Mucosa of stomach (tissue), 1 donor: Measurements from ENCODE around the gene EVC.

Experiments used
- H3K27me3 ChIP-seq: one replicate; pipeline ENCODE4 v1.7.0; 2013; ENCODE audit warnings: mild to moderate bottlenecking, low read length; ENCODE audit not compliant: control insufficient read depth, insufficient read depth
- H3K36me3 ChIP-seq: one replicate; pipeline ENCODE4 v1.7.0; 2013; ENCODE audit warnings: low read length; ENCODE audit not compliant: control insufficient read depth, insufficient read depth
- H3K4me1 ChIP-seq: one replicate; pipeline ENCODE4 v1.7.0; 2013; ENCODE audit warnings: mild to moderate bottlenecking, low read length; ENCODE audit not compliant: control insufficient read depth, insufficient read depth
- H3K4me3 ChIP-seq: one replicate; pipeline ENCODE4 v1.7.0; 2013; ENCODE audit warnings: low read length
- H3K9ac ChIP-seq: one replicate; pipeline ENCODE4 v1.7.0; 2013; ENCODE audit warnings: mild to moderate bottlenecking, low read length, moderate library complexity
- H3K9me3 ChIP-seq: one replicate; pipeline ENCODE4 v1.7.0; 2013; ENCODE audit warnings: mild to moderate bottlenecking, low read length, moderate library complexity; ENCODE audit not compliant: control insufficient read depth
- donor health status: Pancreatic carcinoma.

EVC gene

DNA sequence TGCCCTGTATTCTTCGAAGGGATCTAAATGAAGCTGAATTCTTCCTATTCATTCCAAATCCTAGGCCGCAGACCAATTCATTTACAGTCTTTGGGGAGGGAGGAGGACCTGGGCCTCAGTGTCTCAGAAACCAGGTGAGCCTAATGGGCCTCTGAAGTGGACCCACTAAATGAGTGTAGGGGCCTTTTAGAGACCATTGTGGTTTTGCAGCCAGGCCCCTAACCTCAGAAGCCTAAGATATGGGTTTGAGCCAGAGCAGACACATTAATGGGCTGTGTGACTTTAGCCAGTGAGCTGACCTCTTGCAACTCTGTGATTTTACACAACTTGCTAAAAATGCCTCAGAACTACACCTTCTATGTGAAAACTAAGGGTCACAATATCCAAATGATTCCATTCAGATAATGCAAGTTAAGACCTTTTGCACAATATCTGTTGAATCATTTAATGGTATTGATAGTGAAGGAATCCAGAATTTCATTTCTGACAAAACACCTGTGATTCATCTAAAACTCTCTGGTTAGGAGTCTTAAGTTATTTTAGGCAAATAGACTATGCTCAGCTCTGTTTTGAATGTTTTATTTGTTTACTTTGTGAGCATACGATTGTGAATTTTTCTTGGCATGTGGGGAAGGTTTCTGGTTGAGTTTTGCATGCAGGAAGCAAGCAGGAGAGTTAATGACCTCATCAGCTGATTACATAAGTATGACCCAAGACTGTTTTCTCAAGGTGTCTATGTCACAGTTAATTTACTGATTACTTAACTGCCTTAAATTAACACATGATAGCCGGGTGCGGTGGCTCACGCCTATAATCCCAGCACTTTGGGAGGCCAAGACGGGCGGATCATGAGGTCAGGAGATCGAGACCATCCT lies 75.0 kb downstream of the EVC start:
- no peaks in the 10 kb centered on the region for H3K9me3 ChIP-seq
- no peaks in the 10 kb centered on the region for H3K4me1 ChIP-seq
- H3K4me3 ChIP-seq: no peak overlapping the region
- H3K9ac ChIP-seq: no peak overlapping the region
- no peaks in the 10 kb centered on the region for H3K27me3 ChIP-seq
- no peaks in the 10 kb centered on the region for H3K36me3 ChIP-seq

DNA sequence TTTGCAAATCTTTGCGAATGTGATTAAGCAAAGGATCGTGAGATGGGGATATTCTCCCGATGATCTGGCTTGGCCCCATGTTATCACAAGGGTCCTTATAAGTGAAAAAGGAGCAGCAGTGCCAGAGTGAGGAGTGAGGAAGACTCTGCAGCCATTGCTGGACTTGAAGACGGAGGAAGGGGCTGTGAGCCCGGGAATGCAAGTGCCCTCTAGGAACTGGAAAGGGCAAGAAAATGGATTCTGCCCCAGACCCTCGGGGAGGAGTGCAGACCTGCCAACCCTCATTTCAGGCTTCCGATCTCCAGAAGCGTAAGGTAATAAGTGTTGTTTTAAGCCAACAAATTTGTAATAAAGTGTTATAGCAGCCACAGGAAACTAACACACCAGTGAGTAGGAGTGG lies 76.3 kb downstream of the EVC start:
- H3K27me3 ChIP-seq: no peaks in the 10 kb centered on the region
- H3K4me1 ChIP-seq: no peaks in the 10 kb centered on the region
- no peaks in the 10 kb centered on the region for H3K9me3 ChIP-seq
- no peaks in the 10 kb centered on the region for H3K36me3 ChIP-seq
- no peak overlapping the region for H3K9ac ChIP-seq
- no peak overlapping the region for H3K4me3 ChIP-seq

DNA sequence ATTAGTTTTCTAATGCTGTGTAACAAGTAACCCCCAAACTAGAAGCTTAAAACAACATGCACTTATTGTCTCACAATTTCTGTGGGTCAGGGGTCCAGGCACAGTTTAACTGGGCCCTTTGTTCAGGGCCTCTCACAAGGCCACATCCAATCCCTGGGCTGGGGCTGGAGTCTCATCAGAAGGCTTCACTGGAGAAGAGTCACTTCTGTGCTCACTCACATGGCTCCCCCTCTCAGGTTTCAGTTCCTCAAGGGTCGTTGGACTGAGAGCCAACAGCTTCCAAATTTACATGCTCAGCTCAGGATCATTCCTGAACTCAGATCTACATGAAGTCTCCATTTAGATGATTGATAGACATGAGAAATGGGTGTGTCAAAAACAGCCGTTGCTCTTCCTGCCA lies 77.1 kb downstream of the EVC start:
- H3K4me3 ChIP-seq: no peak overlapping the region
- no peak overlapping the region for H3K9ac ChIP-seq
- H3K9me3 ChIP-seq: no peaks in the 10 kb centered on the region
- H3K36me3 ChIP-seq: no peaks in the 10 kb centered on the region
- no peaks in the 10 kb centered on the region for H3K4me1 ChIP-seq
- H3K27me3 ChIP-seq: no peaks in the 10 kb centered on the region

DNA sequence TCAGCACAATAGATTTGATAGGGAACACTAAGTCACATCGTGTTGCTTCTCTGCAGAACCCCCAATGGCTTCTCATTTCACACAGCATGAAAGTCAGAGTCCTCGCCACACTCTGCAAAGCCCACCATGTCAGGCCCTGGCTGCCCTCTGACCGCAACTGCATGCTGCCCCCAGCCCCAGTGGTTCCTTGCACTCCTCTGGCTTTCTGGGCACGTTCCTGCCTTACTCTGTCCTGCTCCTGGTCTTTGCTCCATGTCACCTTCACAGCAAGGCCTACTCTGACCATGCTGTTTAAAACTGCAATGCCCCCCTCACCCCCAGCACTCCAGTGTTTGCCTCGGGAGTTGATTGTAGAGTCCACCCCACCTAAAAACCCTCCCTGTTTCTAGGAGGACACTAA lies 78.1 kb downstream of the EVC start:
- Histone ChIP-seq H3K4me3 (no peak overlapping the region), H3K9me3 (no peaks in the 10 kb centered on the region), H3K36me3 (no peaks in the 10 kb centered on the region)

DNA sequence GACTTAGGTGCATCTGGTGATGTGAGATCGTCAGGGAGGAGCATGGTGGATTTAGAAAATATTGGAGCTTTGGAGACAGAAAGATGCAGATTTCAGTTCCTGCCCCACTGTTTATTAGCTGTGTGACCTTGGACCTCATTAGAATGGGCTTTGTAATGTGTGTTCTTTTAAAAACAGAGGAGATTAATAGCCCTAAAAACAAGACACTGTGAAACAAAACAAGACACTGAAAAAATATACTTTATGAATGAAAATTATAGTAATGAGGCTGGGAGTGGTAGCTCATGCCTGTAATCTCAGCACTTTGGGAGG lies 79.5 kb downstream of the EVC start:
- Histone ChIP-seq H3K9ac (no peak overlapping the region), H3K36me3 (no peaks in the 10 kb centered on the region), H3K4me3 (no peak overlapping the region), H3K9me3 (no peaks in the 10 kb centered on the region), H3K4me1 (no peaks in the 10 kb centered on the region), H3K27me3 (no peaks in the 10 kb centered on the region)

More for the DNA sequence above, 78.1 kb downstream of the EVC start:
- H3K4me1 ChIP-seq: no peaks in the 10 kb centered on the region
- H3K27me3 ChIP-seq: no peaks in the 10 kb centered on the region
- H3K9ac ChIP-seq: no peak overlapping the region

DNA sequence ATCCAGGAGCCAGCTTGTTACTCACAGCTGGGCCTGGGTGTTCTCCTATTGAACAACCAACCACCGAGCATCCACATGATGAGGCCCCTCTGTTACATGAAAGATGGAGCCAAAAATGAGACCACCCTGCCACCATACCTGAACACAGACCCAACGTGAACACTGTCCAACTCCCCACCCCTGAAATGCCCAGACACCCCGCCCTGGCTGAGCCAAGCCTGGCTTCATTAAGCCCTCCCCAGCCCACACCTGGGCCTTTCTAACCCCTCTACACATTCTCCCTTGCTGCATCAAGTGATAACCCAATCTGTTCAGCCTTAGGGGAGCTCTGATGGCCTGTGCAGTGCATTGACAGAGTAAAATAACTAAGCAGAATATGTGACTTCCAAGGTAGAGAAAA lies 80.7 kb downstream of the EVC start:
- Histone ChIP-seq H3K4me1 (no peaks in the 10 kb centered on the region), H3K36me3 (no peaks in the 10 kb centered on the region), H3K9ac (no peak overlapping the region), H3K4me3 (no peak overlapping the region), H3K27me3 (no peaks in the 10 kb centered on the region), H3K9me3 (no peaks in the 10 kb centered on the region)

DNA sequence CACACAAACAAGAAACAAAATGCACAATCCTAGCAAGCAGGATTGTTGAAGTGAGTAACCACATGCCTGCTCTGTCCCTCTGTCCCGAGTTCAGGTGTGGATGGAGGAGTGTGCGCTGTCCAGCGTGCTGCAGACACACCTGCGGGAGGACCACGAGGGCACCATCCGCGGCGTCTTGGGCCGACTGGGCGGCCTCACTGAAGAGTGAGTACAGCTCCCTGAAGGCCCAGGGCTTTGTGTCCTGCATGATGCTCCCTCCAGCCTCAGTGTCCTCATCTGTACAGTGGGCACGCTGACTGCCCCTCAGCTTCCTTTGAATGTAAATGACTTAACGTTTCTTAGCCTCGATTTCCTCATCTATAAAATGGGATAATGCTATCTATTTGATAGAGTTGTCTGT lies 82.5 kb downstream of the EVC start:
- Histone ChIP-seq H3K4me1 (no peaks in the 10 kb centered on the region), H3K4me3 (no peak overlapping the region), H3K9ac (no peak overlapping the region), H3K9me3 (no peaks in the 10 kb centered on the region), H3K27me3 (no peaks in the 10 kb centered on the region), H3K36me3 (no peaks in the 10 kb centered on the region)

DNA sequence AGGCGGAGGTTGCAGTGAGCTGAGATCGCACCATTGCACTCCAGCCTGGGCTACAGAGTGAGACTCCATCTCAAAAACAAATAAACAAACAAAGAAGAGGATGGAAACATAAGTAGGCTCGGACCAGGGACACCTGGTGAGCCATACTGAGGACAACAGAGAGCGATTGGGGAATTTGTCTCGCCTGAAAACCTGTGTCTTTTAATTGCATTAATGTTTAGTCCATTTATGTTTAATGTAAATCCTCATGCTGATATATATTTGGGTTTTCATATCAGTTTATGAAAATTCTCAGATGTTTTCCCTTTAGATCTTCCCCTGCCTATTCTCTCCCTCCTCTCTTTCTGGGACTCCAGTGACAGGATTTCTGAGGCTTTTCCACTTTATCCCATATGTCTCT lies 84.6 kb downstream of the EVC start:
- Histone ChIP-seq H3K36me3 (no peaks in the 10 kb centered on the region), H3K9me3 (no peaks in the 10 kb centered on the region), H3K4me3 (no peak overlapping the region), H3K9ac (no peak overlapping the region), H3K27me3 (no peaks in the 10 kb centered on the region), H3K4me1 (no peaks in the 10 kb centered on the region)

DNA sequence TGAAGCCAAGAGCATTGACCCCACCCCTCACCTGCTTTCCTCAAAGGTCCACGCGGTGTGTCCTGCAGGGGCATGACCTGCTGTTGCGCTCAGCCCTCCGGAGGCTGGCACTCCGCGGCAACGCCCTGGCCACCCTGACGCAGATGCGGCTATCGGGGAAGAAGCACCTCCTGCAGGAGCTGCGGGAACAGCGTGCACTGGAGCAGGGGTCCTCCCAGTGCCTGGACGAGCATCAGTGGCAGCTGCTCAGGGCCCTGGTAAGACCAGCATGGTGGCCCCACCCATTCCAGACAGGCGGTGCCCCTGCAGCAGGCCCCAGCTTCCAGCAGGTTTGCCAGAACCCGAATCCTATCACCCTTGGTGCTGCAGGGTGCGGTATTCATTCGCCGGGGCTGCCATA lies 86.0 kb downstream of the EVC start:
- no peak overlapping the region for H3K9ac ChIP-seq
- H3K4me1 ChIP-seq: no peaks in the 10 kb centered on the region
- H3K36me3 ChIP-seq: no peaks in the 10 kb centered on the region
- no peak overlapping the region for H3K4me3 ChIP-seq
- H3K9me3 ChIP-seq: no peaks in the 10 kb centered on the region
- H3K27me3 ChIP-seq: no peaks in the 10 kb centered on the region

DNA sequence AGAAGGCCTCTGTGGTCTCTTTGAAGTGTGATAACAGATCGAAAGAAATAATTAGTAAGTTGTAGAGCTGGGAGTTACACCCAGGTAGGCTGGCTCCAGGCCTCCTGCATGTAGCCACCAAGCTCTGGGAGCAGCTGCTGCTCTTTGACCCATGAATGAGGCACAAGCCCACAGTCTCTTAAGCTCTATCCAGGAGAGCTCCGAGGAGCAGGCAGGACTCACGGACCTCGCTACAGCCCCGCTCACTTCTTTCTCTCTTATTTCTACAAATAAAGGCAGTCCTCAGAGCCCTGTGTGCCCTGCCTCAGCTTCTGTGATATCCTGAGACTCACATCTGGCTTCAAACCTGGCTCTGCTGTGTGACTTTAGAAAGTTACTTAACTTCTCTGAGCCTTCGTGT lies 86.9 kb downstream of the EVC start:
- H3K4me3 ChIP-seq: no peak overlapping the region
- H3K36me3 ChIP-seq: no peaks in the 10 kb centered on the region
- H3K9ac ChIP-seq: peak overlapping the region; percentile 3
- no peaks in the 10 kb centered on the region for H3K9me3 ChIP-seq
- no peaks in the 10 kb centered on the region for H3K27me3 ChIP-seq
- no peaks in the 10 kb centered on the region for H3K4me1 ChIP-seq

DNA sequence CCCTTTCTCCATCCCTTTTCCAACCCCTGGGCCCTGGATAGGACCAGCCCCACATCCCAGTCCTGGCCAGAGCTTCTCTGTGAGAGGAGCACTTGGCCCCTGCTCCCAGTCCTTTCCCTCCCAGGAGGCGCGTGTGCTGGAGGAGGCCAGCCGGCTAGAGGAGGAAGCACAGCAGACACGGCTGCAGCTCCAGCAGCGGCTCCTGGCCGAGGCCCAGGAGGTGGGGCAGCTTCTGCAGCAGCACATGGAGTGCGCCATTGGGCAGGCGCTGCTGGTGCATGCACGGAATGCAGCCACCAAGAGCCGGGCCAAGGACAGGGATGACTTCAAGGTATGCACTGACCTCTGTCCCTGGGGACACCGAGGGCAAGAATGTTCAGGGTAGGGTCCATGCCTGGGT lies 87.5 kb downstream of the EVC start:
- no peaks in the 10 kb centered on the region for H3K9me3 ChIP-seq
- no peaks in the 10 kb centered on the region for H3K27me3 ChIP-seq
- H3K4me1 ChIP-seq: no peaks in the 10 kb centered on the region
- H3K4me3 ChIP-seq: no peak overlapping the region
- no peak overlapping the region for H3K9ac ChIP-seq
- H3K36me3 ChIP-seq: no peaks in the 10 kb centered on the region

DNA sequence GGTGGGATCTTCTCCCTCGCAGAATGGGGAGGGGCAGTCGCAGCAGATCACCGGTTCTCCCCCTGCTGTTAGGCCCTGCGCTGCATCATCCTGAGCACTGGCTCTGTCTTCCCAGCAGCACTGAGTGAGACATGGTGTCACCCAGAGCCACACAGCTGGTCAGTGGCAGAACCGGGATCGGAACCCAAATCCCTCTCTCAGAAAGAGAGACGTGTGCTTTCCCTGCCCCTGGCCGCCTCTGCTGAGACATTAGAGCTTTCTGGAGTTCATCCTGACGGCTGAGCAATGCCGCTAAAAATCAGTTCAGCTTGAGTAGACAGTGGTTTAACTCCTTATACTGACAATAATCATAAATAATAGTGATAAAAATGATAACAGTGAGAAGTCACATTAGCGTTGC lies 87.9 kb downstream of the EVC start:
- no peaks in the 10 kb centered on the region for H3K4me1 ChIP-seq
- no peaks in the 10 kb centered on the region for H3K9me3 ChIP-seq
- no peaks in the 10 kb centered on the region for H3K27me3 ChIP-seq
- no peak overlapping the region for H3K9ac ChIP-seq
- H3K4me3 ChIP-seq: no peak overlapping the region
- H3K36me3 ChIP-seq: no peaks in the 10 kb centered on the region

DNA sequence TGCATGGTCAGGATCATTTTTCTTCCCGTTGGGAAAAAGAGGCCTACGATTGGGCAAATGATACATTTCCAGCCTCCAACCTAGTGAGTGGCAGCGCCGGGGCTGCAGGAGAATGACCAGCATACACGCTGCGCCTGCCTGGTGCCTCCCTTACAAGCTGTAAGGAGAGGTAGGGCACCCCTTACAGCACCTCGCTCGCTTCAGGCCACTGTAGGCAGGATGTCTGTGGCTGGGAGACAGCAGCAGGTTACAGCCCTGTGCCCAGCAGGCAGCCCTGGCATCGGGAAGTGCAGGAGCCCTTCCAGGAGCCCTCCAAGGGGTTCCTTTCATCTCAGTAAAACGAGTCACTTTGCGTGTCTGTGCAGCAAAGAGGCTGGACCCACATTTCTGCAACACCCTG lies 88.4 kb downstream of the EVC start:
- no peak overlapping the region for H3K4me3 ChIP-seq
- H3K9me3 ChIP-seq: no peaks in the 10 kb centered on the region
- no peaks in the 10 kb centered on the region for H3K27me3 ChIP-seq
- no peak overlapping the region for H3K9ac ChIP-seq
- no peaks in the 10 kb centered on the region for H3K4me1 ChIP-seq
- no peaks in the 10 kb centered on the region for H3K36me3 ChIP-seq
